HepG2 (cell line): ENCODE data around the gene ILDR2. TPM values are rescaled to one million over a fixed set of nuclear protein-coding genes. Genes with fewer than 3 reads are reported as not detected.

Source experiments
- ATAC-seq: fragments of 200-7000 bp; cut with Tn5 transposase; 3 replicates; pipeline ENCODE4 v1.9.1; 2020; ENCODE audit warnings: mild to moderate bottlenecking, moderate library complexity
- Bru-seq: library from RNA; stranded (reverse); fragments of 400-500 nt; gene quantifications from one replicate; lab custom pipeline; 2021; lab: Mats Ljungman, UMichigan
- BruChase-seq, 2 experiments: library from RNA; stranded (reverse); fragments of 400-500 nt; gene quantifications; one replicate each; lab custom pipeline; 2021; lab: Mats Ljungman, UMichigan
- BruUV-seq: library from RNA; stranded (reverse); fragments of 400-500 nt; replicated peaks from 2 replicates; lab custom pipeline; 2021; lab: Mats Ljungman, UMichigan
- CTCF ChIA-PET: fragments of 300-600 bp; formaldehyde crosslinking; extraction: SDS; loops from one replicate; lab custom pipeline; 2021; ENCODE audit warnings: low total read pairs, inconsistent platforms, low intra/inter-chr PET ratio; lab: Yijun Ruan, JAX
- POLR2A ChIA-PET: fragments of 350-600 bp; sonication (Branson Sonifier 250); formaldehyde crosslinking; loops from one replicate; lab custom pipeline; 2020; ENCODE audit warnings: antibody characterized with exemption, inconsistent platforms; lab: Yijun Ruan, JAX
- DNase-seq: peaks from one replicate; pipeline ENCODE4 v3.0.0-alpha.2; 2015; ENCODE audit warnings: low spot score
- FAIRE-seq: peaks from 3 replicates; lab custom pipeline; 2011; peaks lifted over from hg19 to GRCh38; lab: Jason Lieb, UNC
- H2AFZ ChIP-seq: one replicate; pipeline ENCODE4 v1.6.1; 2011; ENCODE audit warnings: low read length, inconsistent platforms
- H3K27ac ChIP-seq: fragments of 300-600 bp; 3 replicates; pipeline ENCODE4 v1.8.0; 2011; ENCODE audit warnings: mixed run types, mild to moderate bottlenecking, mixed read lengths, low read length, inconsistent platforms; ENCODE audit not compliant: insufficient read depth; ENCODE audit errors: extremely low read length
- H3K27me3 ChIP-seq, 2 experiments: fragments of 200-600 bp in 1 of 2; 2 replicates in 1 of 2; 3 replicates in 1 of 2; pipeline versions ENCODE4 v1.6.0 to v1.8.0; 2011; ENCODE audit warnings: low read length in 2 of 2, mild to moderate bottlenecking in 2 of 2, moderate library complexity in 2 of 2, inconsistent platforms in 1 of 2; ENCODE audit not compliant: insufficient read depth in 2 of 2, control insufficient read depth in 1 of 2
- H3K36me3 ChIP-seq, 2 experiments: fragments of 200-600 bp in 1 of 2; replicated peaks in 1 of 2; 2 replicates in 1 of 2; 3 replicates in 1 of 2; pipeline versions ENCODE4 v1.5.1 to v1.8.0; 2011; ENCODE audit warnings: low read length in 2 of 2, inconsistent platforms in 1 of 2; ENCODE audit not compliant: insufficient read depth in 2 of 2, control insufficient read depth in 1 of 2
- H3K4me1 ChIP-seq: 2 replicates; pipeline ENCODE4 v1.5.1; 2012; ENCODE audit warnings: low read length, inconsistent platforms; ENCODE audit not compliant: insufficient read depth
- H3K4me2 ChIP-seq: 2 replicates; pipeline ENCODE4 v1.6.0; 2011; ENCODE audit warnings: low read depth, low read length, inconsistent platforms
- H3K4me3 ChIP-seq, 3 experiments: fragments of 200-600 bp in 1 of 3; sonication (generic), shearing (Covaris generic) in 1 of 3; replicated peaks in 1 of 3; 2 replicates each; pipeline ENCODE4 v1.5.1; 2011 to 2016; ENCODE audit warnings: low read length in 3 of 3, inconsistent platforms in 2 of 3, low read depth in 2 of 3, mild to moderate bottlenecking in 2 of 3, control low read depth in 1 of 3, mixed read lengths in 1 of 3; ENCODE audit not compliant: insufficient read depth in 1 of 3
- H3K79me2 ChIP-seq: one replicate; pipeline ENCODE4 v1.6.1; 2011; ENCODE audit warnings: low read length, inconsistent platforms; ENCODE audit not compliant: insufficient read depth
- H3K9ac ChIP-seq: 2 replicates; pipeline ENCODE4 v1.6.0; 2011; ENCODE audit warnings: mild to moderate bottlenecking, low read depth, low read length, inconsistent platforms; ENCODE audit not compliant: insufficient read depth
- H3K9me3 ChIP-seq: 2 replicates; pipeline ENCODE4 v1.5.1; 2012; ENCODE audit warnings: mild to moderate bottlenecking, low read length
- H4K20me1 ChIP-seq: 2 replicates; pipeline ENCODE4 v1.6.0; 2011; ENCODE audit warnings: inconsistent platforms, mild to moderate bottlenecking, low read length, moderate library complexity; ENCODE audit not compliant: insufficient read depth
- BHLHE40 ChIP-seq: IDR thresholded peaks from 2 replicates; pipeline ENCODE4 v1.6.1; 2011; ENCODE audit warnings: low read length, improper control_type of control experiment
- NFKB2 ChIP-seq: sonication (generic); formaldehyde crosslinking; IDR thresholded peaks from 2 replicates; pipeline ENCODE4 v1.4.0; 2020; ENCODE audit warnings: missing genetic modification reagents, borderline replicate concordance
- NR2C2 ChIP-seq: sonication (generic); formaldehyde crosslinking; IDR thresholded peaks from 2 replicates; pipeline ENCODE4 v1.4.0; 2020; ENCODE audit warnings: missing genetic modification reagents, mild to moderate bottlenecking, moderate library complexity, borderline replicate concordance
- TFDP2 ChIP-seq: sonication (generic); formaldehyde crosslinking; IDR thresholded peaks from 2 replicates; pipeline ENCODE4 v1.4.0; 2020; ENCODE audit warnings: missing genetic modification reagents
- ZNF441 ChIP-seq: sonication (generic); formaldehyde crosslinking; IDR thresholded peaks from 2 replicates; pipeline ENCODE4 v1.7.0; 2021; ENCODE audit warnings: missing genetic modification reagents, borderline replicate concordance
- ZNF777 ChIP-seq: sonication (generic); formaldehyde crosslinking; IDR thresholded peaks from 2 replicates; pipeline ENCODE4 v1.4.0; 2020; ENCODE audit warnings: missing genetic modification reagents
- WGBS: methylation state at CpG from one replicate; pipeline ENCODE4 v1.1.6; 2017; ENCODE audit warnings: low lambda C conversion rate; 5-methylcytosine and 5-hydroxymethylcytosine counted together
- in situ Hi-C: cut with HindIII; loops from 2 replicates; pipeline ENCODE4 v1.10.0; 2017; ENCODE audit warnings: low pct_unique_long_range_greater_than_20kb; ENCODE audit not compliant: extremely low pct_ligation_motif_present
- intact Hi-C: fragments of 100-400 bp; cut with micrococcal nuclease; formaldehyde crosslinking; loops from one replicate; pipeline ENCODE4 v1.10.0; 2022; ENCODE audit not compliant: unreplicated experiment
- long read RNA-seq, 2 experiments: library from RNA in 1 of 2; library from polyadenylated mRNA in 1 of 2; stranded (forward) in 1 of 2; unstranded in 1 of 2; transcript quantifications; one replicate each; pipeline ENCODE4 v2.0.0, GENCODE V29; 2019 to 2022
- polyA minus RNA-seq, 3 experiments: library from RNA; depleted of rRNA, polyadenylated mRNA; stranded (reverse); fragments of >200 nt; gene quantifications; 2 replicates each; pipeline ENCODE4 v1.2.3, GENCODE V29; 2011; ENCODE audit warnings: low replicate concordance in 1 of 3
- polyA plus RNA-seq, 8 experiments: library from polyadenylated mRNA; depleted of rRNA in 3 of 8; stranded (reverse) in 7 of 8; unstranded in 1 of 8; fragments of >200 nt; fragmentation: Illumina TruSeq in 4 of 8; extraction: Trizol in 4 of 8; gene quantifications; 2 replicates each; pipeline versions ENCODE4 v1.2.1 to v1.2.3, GENCODE V29; 2011 to 2016; ENCODE audit warnings: low read depth in 4 of 8, missing spikeins in 1 of 8, mixed read lengths in 1 of 8; ENCODE audit not compliant: insufficient read depth in 1 of 8
- total RNA-seq, 5 experiments: library from RNA; depleted of rRNA; stranded (reverse); fragments of >200 nt; fragmentation: Illumina TruSeq; extraction: Trizol; gene quantifications; 2 replicates each; pipeline ENCODE4 v1.2.3, GENCODE V29; 2016; ENCODE audit warnings: low read depth in 1 of 5
- TF ChIP-seq, protein P1 (sequence below): IDR thresholded peaks from 2 replicates; pipeline ENCODE4 v1.6.1; 2016; ENCODE audit warnings: control low read depth
- TF ChIP-seq, protein P2 (sequence below): IDR thresholded peaks from 2 replicates; pipeline ENCODE4 v1.6.1; 2016; ENCODE audit warnings: missing compliant biosample characterization, missing genetic modification reagents, borderline replicate concordance
- TF ChIP-seq, protein P3 (sequence below): sonication (generic); formaldehyde crosslinking; IDR thresholded peaks from 2 replicates; pipeline ENCODE4 v1.8.0; 2022; ENCODE audit warnings: low read depth, missing genetic modification reagents

ILDR2 gene, protein sequence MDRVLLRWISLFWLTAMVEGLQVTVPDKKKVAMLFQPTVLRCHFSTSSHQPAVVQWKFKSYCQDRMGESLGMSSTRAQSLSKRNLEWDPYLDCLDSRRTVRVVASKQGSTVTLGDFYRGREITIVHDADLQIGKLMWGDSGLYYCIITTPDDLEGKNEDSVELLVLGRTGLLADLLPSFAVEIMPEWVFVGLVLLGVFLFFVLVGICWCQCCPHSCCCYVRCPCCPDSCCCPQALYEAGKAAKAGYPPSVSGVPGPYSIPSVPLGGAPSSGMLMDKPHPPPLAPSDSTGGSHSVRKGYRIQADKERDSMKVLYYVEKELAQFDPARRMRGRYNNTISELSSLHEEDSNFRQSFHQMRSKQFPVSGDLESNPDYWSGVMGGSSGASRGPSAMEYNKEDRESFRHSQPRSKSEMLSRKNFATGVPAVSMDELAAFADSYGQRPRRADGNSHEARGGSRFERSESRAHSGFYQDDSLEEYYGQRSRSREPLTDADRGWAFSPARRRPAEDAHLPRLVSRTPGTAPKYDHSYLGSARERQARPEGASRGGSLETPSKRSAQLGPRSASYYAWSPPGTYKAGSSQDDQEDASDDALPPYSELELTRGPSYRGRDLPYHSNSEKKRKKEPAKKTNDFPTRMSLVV
- 0.04 and 0.17 TPM in 2 replicates for total RNA-seq (2016; rRNA removed; fragmentation: Illumina TruSeq; extraction: Trizol)
- not detected in 2 replicates for total RNA-seq (2016; cell fraction: cytosol; rRNA removed; fragmentation: Illumina TruSeq; extraction: Trizol; ENCODE audit: low read depth)
- total RNA-seq (2016; cell fraction: insoluble cytoplasmic fraction; rRNA removed; fragmentation: Illumina TruSeq; extraction: Trizol): 0.10 and 0.13 TPM in 2 replicates
- total RNA-seq (2016; cell fraction: membrane; rRNA removed; fragmentation: Illumina TruSeq; extraction: Trizol): 0.14 and 0.19 TPM in 2 replicates
- total RNA-seq (2016; cell fraction: nucleus; rRNA removed; fragmentation: Illumina TruSeq; extraction: Trizol): 0.09 and 0.13 TPM in 2 replicates
- polyA plus RNA-seq (2011; rRNA removed): 0.10 TPM in 1 of 2 replicates, not detected in the other
- polyA plus RNA-seq (2011; cell fraction: cytosol; rRNA removed): under 0.01 and 0.01 TPM in 2 replicates
- polyA plus RNA-seq (2011; cell fraction: nucleus; rRNA removed): not detected in 2 replicates
- polyA plus RNA-seq (2012): not detected in 2 replicates
- polyA plus RNA-seq (2016; cell fraction: cytosol; fragmentation: Illumina TruSeq; extraction: Trizol; ENCODE audit: low read depth): 0.07 and 0.08 TPM in 2 replicates
- 0.08 TPM in 1 of 2 replicates, not detected in the other for polyA plus RNA-seq (2016; cell fraction: insoluble cytoplasmic fraction; fragmentation: Illumina TruSeq; extraction: Trizol; ENCODE audit: low read depth)
- 0.07 and 0.10 TPM in 2 replicates for polyA plus RNA-seq (2016; cell fraction: membrane; fragmentation: Illumina TruSeq; extraction: Trizol; ENCODE audit: low read depth)
- 0.07 and 0.27 TPM in 2 replicates for polyA plus RNA-seq (2016; cell fraction: nucleus; fragmentation: Illumina TruSeq; extraction: Trizol; ENCODE audit: insufficient read depth, low read depth)
- polyA minus RNA-seq (2011; rRNA and poly(A)+ RNA removed; ENCODE audit: low replicate concordance): not detected in 2 replicates
- polyA minus RNA-seq (2011; cell fraction: cytosol; rRNA and poly(A)+ RNA removed): not detected in 2 replicates
- polyA minus RNA-seq (2011; cell fraction: nucleus; rRNA and poly(A)+ RNA removed): under 0.01 TPM in 1 of 2 replicates, not detected in the other
- Bru-seq, nascent RNA: percentile 13 among the genes with signal in this experiment
- percentile 15 among the genes with signal in this experiment for BruChase-seq, experiment 1, labeled RNA remaining after a 6-hour chase
- BruChase-seq, experiment 2, labeled RNA remaining after a 2-hour chase: percentile 16 among the genes with signal in this experiment
- long read RNA-seq, experiment 1: 0 reads
- long read RNA-seq, experiment 2: 0 reads

DNA sequence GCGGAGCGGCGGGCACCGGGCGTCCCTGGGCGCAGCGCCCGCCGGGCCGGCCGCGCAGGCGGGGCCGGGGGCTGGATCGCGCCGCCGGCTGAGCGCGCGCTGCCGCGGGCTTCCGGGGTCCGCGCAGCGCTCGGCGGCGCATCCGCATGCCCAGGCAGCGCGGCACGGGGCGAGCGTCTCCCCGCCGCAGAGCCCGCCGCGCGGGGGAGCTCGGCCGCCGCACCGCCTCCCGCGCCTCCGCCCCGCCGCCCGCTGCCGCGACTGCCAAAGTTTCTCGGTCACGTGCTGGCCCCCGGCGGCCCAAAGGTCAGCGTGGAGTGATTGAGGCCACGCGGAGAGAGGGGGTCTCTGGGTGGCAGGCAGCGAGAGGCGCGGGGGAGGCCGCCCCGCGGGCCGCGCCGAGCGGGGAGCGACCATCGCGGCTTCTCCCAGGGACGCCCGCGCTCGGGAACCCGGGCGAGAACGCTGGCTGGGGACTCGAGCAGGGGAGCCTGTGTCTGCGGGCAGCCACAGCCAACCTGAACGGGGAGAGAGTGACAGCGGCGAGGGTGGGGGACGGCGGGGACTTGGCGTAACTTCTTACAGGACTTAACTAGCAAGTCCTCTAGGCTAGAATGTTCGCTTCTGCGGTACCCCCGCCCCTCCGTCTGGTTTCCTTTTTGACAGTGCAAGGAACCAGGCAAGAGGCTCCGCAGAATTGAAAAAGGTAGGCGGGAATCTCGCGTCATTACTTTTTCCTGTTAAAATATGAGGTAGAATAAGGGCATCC, at the start of gene ILDR2:
Gene ILDR2 (minus strand): TSS at position 180 of the 769 bp plus-strand sequence. CDS start 272 bp downstream, outside the sequence.
- Histone ChIP-seq H3K9ac (no peak within 1 kb of the TSS), H4K20me1 (no peaks in the 10 kb centered on the region), H3K36me3 (no peaks in the 10 kb centered on the region), H3K27me3 (peaks cover 0 to 46% of the 10 kb centered on the region in 2 experiments; a peak in 4 of 5 replicates), H3K4me2 (peak within 1 kb of the TSS; percentile 86), H3K9me3 (no peaks in the 10 kb centered on the region), H3K79me2 (no peaks in the 10 kb centered on the region), H3K4me1 (peaks cover 10% of the 10 kb centered on the region; the same call in 1 of the 2 replicates), H2AFZ (no peak within 1 kb of the TSS), H3K4me3 (peak within 1 kb of the TSS; percentile 55 to 70 (median 59)), H3K27ac (no peak within 1 kb of the TSS)
- DNase-seq (no peak), ATAC-seq (peak; percentile 94), FAIRE-seq (no peak)
- CTCF ChIA-PET: no interaction called here
- intact Hi-C loops (no loop called here), in situ Hi-C loops (no loop called here)
- POLR2A ChIA-PET: no interaction called here
- no TSS peak for BruUV-seq
- WGBS: 3% methylated on average over 31 of the region's 97 CpGs
- TF ChIP-seq TFDP2 (CRISPR knock-in tag) (peak; percentile 60), ZNF777 (CRISPR knock-in tag) (peak; percentile 81; the same call in 1 of the 2 replicates), NR2C2 (0 out of 2 replicates have a peak, but pooled peaks have one; percentile 25), ZNF441 (CRISPR knock-in tag) (0 out of 2 replicates have a peak, but pooled peaks have one; percentile 29), BHLHE40 (peak; percentile 38; the same call in 1 of the 2 replicates), NFKB2 (peak; percentile 64; the same call in 1 of the 2 replicates)
- TF ChIP-seq, protein P1, sequence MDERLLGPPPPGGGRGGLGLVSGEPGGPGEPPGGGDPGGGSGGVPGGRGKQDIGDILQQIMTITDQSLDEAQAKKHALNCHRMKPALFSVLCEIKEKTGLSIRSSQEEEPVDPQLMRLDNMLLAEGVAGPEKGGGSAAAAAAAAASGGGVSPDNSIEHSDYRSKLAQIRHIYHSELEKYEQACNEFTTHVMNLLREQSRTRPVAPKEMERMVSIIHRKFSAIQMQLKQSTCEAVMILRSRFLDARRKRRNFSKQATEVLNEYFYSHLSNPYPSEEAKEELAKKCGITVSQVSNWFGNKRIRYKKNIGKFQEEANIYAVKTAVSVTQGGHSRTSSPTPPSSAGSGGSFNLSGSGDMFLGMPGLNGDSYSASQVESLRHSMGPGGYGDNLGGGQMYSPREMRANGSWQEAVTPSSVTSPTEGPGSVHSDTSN (CRISPR knock-in tag): no peak
- TF ChIP-seq, protein P2, sequence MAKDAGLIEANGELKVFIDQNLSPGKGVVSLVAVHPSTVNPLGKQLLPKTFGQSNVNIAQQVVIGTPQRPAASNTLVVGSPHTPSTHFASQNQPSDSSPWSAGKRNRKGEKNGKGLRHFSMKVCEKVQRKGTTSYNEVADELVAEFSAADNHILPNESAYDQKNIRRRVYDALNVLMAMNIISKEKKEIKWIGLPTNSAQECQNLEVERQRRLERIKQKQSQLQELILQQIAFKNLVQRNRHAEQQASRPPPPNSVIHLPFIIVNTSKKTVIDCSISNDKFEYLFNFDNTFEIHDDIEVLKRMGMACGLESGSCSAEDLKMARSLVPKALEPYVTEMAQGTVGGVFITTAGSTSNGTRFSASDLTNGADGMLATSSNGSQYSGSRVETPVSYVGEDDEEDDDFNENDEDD: peak; percentile 65; the same call in 1 of the 2 replicates
- TF ChIP-seq, protein P3, sequence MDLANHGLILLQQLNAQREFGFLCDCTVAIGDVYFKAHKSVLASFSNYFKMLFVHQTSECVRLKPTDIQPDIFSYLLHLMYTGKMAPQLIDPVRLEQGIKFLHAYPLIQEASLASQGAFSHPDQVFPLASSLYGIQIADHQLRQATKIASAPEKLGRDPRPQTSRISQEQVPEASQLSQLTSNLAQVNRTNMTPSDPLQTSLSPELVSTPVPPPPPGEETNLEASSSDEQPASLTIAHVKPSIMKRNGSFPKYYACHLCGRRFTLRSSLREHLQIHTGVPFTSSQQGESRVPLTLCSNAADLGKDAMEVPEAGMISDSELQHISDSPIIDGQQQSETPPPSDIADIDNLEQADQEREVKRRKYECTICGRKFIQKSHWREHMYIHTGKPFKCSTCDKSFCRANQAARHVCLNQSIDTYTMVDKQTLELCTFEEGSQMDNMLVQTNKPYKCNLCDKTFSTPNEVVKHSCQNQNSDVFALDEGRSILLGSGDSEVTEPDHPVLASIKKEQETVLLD (CRISPR knock-in tag): 0 out of 2 replicates have a peak, but pooled peaks have one; percentile 31
